ENCODE data around the gene NOC3L.

NOC3L gene

GRCh38 chr10:94300042-94300441, 62.7 kb downstream of the NOC3L start:
- Mint-ChIP-seq H3K4me3 (no peak overlapping the region), H3K9me3 (no peaks in the 10 kb centered on the region), H3K27me3 (peaks cover 52% of the 10 kb centered on the region), H3K27ac (no peak overlapping the region), H3K36me3 (ENCODE audit: low read depth) (no peaks in the 10 kb centered on the region), H3K4me1 (peaks cover 15% of the 10 kb centered on the region)
- DNase-seq: no peak
- peak; percentile 25 for ATAC-seq

GRCh38 chr10:94299417-94299816, 63.3 kb downstream of the NOC3L start:
- H3K4me1 Mint-ChIP-seq: peaks cover 15% of the 10 kb centered on the region
- peak; percentile 89 for ATAC-seq
- H3K9me3 Mint-ChIP-seq: no peaks in the 10 kb centered on the region
- peaks cover 50% of the 10 kb centered on the region for H3K27me3 Mint-ChIP-seq
- peak overlapping the region; percentile 76 for H3K27ac Mint-ChIP-seq
- peak; percentile 11 for DNase-seq
- no peak overlapping the region for H3K4me3 Mint-ChIP-seq
- H3K36me3 Mint-ChIP-seq (ENCODE audit: low read depth): no peaks in the 10 kb centered on the region

GRCh38 chr10:94294168-94294567, 68.6 kb downstream of the NOC3L start:
- Mint-ChIP-seq H3K36me3 (ENCODE audit: low read depth) (no peaks in the 10 kb centered on the region), H3K4me3 (no peak overlapping the region), H3K27me3 (peaks cover 51% of the 10 kb centered on the region), H3K9me3 (no peaks in the 10 kb centered on the region), H3K27ac (no peak overlapping the region), H3K4me1 (peaks cover 6% of the 10 kb centered on the region)
- ATAC-seq (no peak), DNase-seq (no peak)

- H3K27me3 Mint-ChIP-seq: peaks cover 44% of the 10 kb centered on the region
- no peak for ATAC-seq
- no peak overlapping the region for H3K27ac Mint-ChIP-seq
- no peaks in the 10 kb centered on the region for H3K36me3 Mint-ChIP-seq (ENCODE audit: low read depth)
- no peaks in the 10 kb centered on the region for H3K9me3 Mint-ChIP-seq
- H3K4me1 Mint-ChIP-seq: no peaks in the 10 kb centered on the region
- no peak overlapping the region for H3K4me3 Mint-ChIP-seq
- DNase-seq: no peak
Observed at GRCh38 chr10:94293354-94293753, 69.4 kb downstream of the NOC3L start.

GRCh38 chr10:94292434-94293090, 70.2 kb downstream of the NOC3L start:
- no peaks in the 10 kb centered on the region for H3K4me1 Mint-ChIP-seq
- H3K9me3 Mint-ChIP-seq: no peaks in the 10 kb centered on the region
- DNase-seq (no peak), ATAC-seq (no peak)
- no peak overlapping the region for H3K4me3 Mint-ChIP-seq
- peaks cover 45% of the 10 kb centered on the region for H3K27me3 Mint-ChIP-seq
- H3K27ac Mint-ChIP-seq: no peak overlapping the region
- no peaks in the 10 kb centered on the region for H3K36me3 Mint-ChIP-seq (ENCODE audit: low read depth)

- ATAC-seq (no peak), DNase-seq (no peak)
- Mint-ChIP-seq H3K36me3 (ENCODE audit: low read depth) (no peaks in the 10 kb centered on the region), H3K4me1 (no peaks in the 10 kb centered on the region), H3K4me3 (no peak overlapping the region), H3K27me3 (peaks cover 51% of the 10 kb centered on the region), H3K9me3 (no peaks in the 10 kb centered on the region), H3K27ac (no peak overlapping the region)
Observed at GRCh38 chr10:94288361-94289101, 74.2 kb downstream of the NOC3L start.

- ATAC-seq (no peak), DNase-seq (no peak)
- H3K36me3 Mint-ChIP-seq (ENCODE audit: low read depth): no peaks in the 10 kb centered on the region
- H3K27me3 Mint-ChIP-seq: peaks cover 41% of the 10 kb centered on the region
- no peak overlapping the region for H3K27ac Mint-ChIP-seq
- no peaks in the 10 kb centered on the region for H3K4me1 Mint-ChIP-seq
- H3K9me3 Mint-ChIP-seq: no peaks in the 10 kb centered on the region
- H3K4me3 Mint-ChIP-seq: no peak overlapping the region
Observed at GRCh38 chr10:94287336-94287735, 75.4 kb downstream of the NOC3L start.

GRCh38 chr10:94286901-94287300, 75.8 kb downstream of the NOC3L start:
- no peak overlapping the region for H3K4me3 Mint-ChIP-seq
- no peak for DNase-seq
- H3K4me1 Mint-ChIP-seq: no peaks in the 10 kb centered on the region
- H3K27me3 Mint-ChIP-seq: peaks cover 43% of the 10 kb centered on the region
- no peak for ATAC-seq
- no peaks in the 10 kb centered on the region for H3K36me3 Mint-ChIP-seq (ENCODE audit: low read depth)
- H3K9me3 Mint-ChIP-seq: no peaks in the 10 kb centered on the region
- H3K27ac Mint-ChIP-seq: no peak overlapping the region

- DNase-seq (no peak), ATAC-seq (no peak)
- Mint-ChIP-seq H3K9me3 (no peaks in the 10 kb centered on the region), H3K4me1 (peaks cover under 1% of the 10 kb centered on the region), H3K27ac (no peak overlapping the region), H3K27me3 (peaks cover 37% of the 10 kb centered on the region), H3K4me3 (no peak overlapping the region), H3K36me3 (ENCODE audit: low read depth) (no peaks in the 10 kb centered on the region)
Observed at GRCh38 chr10:94285271-94285670, 77.5 kb downstream of the NOC3L start.
